Ovary (tissue), 9 donors: ENCODE results near the gene USH2A. TPM values are rescaled to one million over a fixed set of nuclear protein-coding genes. Genes with fewer than 3 reads are reported as not detected.

ENCODE experiments used
- DNase-seq, 5 donors: peaks; one replicate each; pipeline ENCODE4 v3.0.0-alpha.2; 2019 to 2020
- H3K27ac ChIP-seq, 2 donors: fragments of 200-600 bp; one replicate each; pipeline versions ENCODE4 v1.5.1 to v1.8.0; 2019 to 2022
- H3K27me3 ChIP-seq: fragments of 200-600 bp; one replicate; pipeline ENCODE4 v1.8.0; 2022
- H3K36me3 ChIP-seq: fragments of 200-600 bp; sonication (generic); one replicate; pipeline ENCODE4 v1.5.1; 2019
- H3K4me1 ChIP-seq: one replicate; pipeline ENCODE4 v1.8.1; 2013; ENCODE audit warnings: mild to moderate bottlenecking, moderate library complexity; ENCODE audit not compliant: insufficient read depth
- H3K4me3 ChIP-seq: fragments of 200-600 bp; sonication (generic); one replicate; pipeline ENCODE4 v1.5.1; 2017
- H3K9me3 ChIP-seq, 2 donors: fragments of 200-600 bp in 1 of 2; sonication (generic) in 1 of 2; one replicate each; pipeline versions ENCODE4 v1.5.1 to v1.8.1; 2013 to 2019; ENCODE audit warnings: mild to moderate bottlenecking in 1 of 2, moderate library complexity in 1 of 2
- CTCF ChIP-seq, 3 donors: fragments of 450-650 bp in 2 of 3; fragments of 200-600 bp in 1 of 3; IDR thresholded peaks; one replicate each; pipeline versions ENCODE4 v1.5.1 to v1.8.0; 2016 to 2022; ENCODE audit warnings: antibody characterized with exemption in 3 of 3, mild to moderate bottlenecking in 1 of 3
- EP300 ChIP-seq: sonication (generic); formaldehyde crosslinking; IDR thresholded peaks from one replicate; pipeline ENCODE4 v1.6.1; 2017; ENCODE audit warnings: antibody characterized with exemption
- POLR2A ChIP-seq: fragments of 450-650 bp; IDR thresholded peaks from one replicate; pipeline ENCODE4 v1.6.1; 2017; ENCODE audit warnings: antibody characterized with exemption, mild to moderate bottlenecking, moderate library complexity
- WGBS, 3 donors: extraction: QIAGEN DNeasy Blood & Tissue Kit in 1 of 3; methylation state at CpG; one replicate each; pipeline versions ENCODE4 v1.1.5 to v1.1.7; 2013 to 2017; 5-methylcytosine and 5-hydroxymethylcytosine counted together
- intact Hi-C, 4 donors: fragments of 100-400 bp; cut with DNase I; formaldehyde crosslinking; loops; one replicate each; pipeline versions ENCODE4 v1.11.0 to v1.15.1; 2022 to 2023
- polyA plus RNA-seq, 2 donors: library from polyadenylated mRNA; stranded (reverse); fragments of 200-250 nt in 1 of 2; fragments of 350-450 nt in 1 of 2; fragmentation: Illumina TruSeq in 1 of 2; extraction: RNeasy Lipid Tissue Mini Kit (QIAGEN cat#74804) in 1 of 2; gene quantifications; one replicate each; pipeline ENCODE4 v1.2.3, GENCODE V29; 2013 to 2014
- total RNA-seq, 7 donors: library from RNA; depleted of rRNA in 2 of 7; stranded (reverse); fragments of >200 nt in 2 of 7; fragmentation: NEBNext Ultra II Directional in 3 of 7; extraction: Animal tissue kit (Norgen Biotek cat#: 25700) in 3 of 7; gene quantifications; one replicate each; pipeline versions ENCODE4 v1.1.0 to v1.2.4, GENCODE V29; 2016 to 2023
- donor health status: DM: no; HTN: no; CAD: no; lungs with moderate emphysema.
- donor health status: DM: no; HTN: no; CAD: no.
- donor health status: Bipolar disorder and iron deficiency.
- donor health status: DM: yes; HTN: yes; CAD: no.
- donor health status: DM: no; HTN: no; CAD: no.
- donor health status: DM: yes; HTN: yes; CAD: no.

The USH2A gene
- total and polyA plus RNA-seq, 9 donors = 0.01 to 0.11 TPM; not detected in 7

- TF ChIP-seq POLR2A (no peak), CTCF (IDR thresholded peaks at IDR 0.05) (no peak), EP300 (no peak)
- 29 to 37% (median 35%) methylated on average over 4 of the region's 4 CpGs for whole genome bisulfite sequencing, 3 donors
These were observed 240.2 kb downstream of the USH2A start for GRCh38 chr1:216183007-216183406.

GRCh38 chr1:216181590-216181989, 241.7 kb downstream of the USH2A start:
- intact Hi-C loops = no loop called here
- Histone ChIP-seq H3K27ac (no peak overlapping the region), H3K36me3 (no peaks in the 10 kb centered on the region), H3K4me1 (no peaks in the 10 kb centered on the region), H3K27me3 (no peaks in the 10 kb centered on the region), H3K4me3 (no peak overlapping the region), H3K9me3 (no peaks in the 10 kb centered on the region)
- DNase-seq = no peak
- TF ChIP-seq POLR2A = no peak
- no peak for TF ChIP-seq EP300
- TF ChIP-seq CTCF (IDR thresholded peaks at IDR 0.05) = no peak
- WGBS, 3 donors = 87 to 88% (median 88%) methylated on average over 3 of the region's 3 CpGs

More at GRCh38 chr1:216183007-216183406, 240.2 kb downstream of the USH2A start:
- H3K27me3 ChIP-seq = no peaks in the 10 kb centered on the region
- H3K9me3 ChIP-seq = no peaks in the 10 kb centered on the region
- no peaks in the 10 kb centered on the region for H3K4me1 ChIP-seq
- intact Hi-C loops = no loop called here
- no peak overlapping the region for H3K4me3 ChIP-seq
- H3K36me3 ChIP-seq = no peaks in the 10 kb centered on the region
- DNase-seq = no peak
- no peak overlapping the region for H3K27ac ChIP-seq

GRCh38 chr1:216178281-216178680, 245.0 kb downstream of the USH2A start:
- H3K9me3 ChIP-seq = no peaks in the 10 kb centered on the region
- H3K36me3 ChIP-seq = no peaks in the 10 kb centered on the region
- no peak for DNase-seq
- no peaks in the 10 kb centered on the region for H3K4me1 ChIP-seq
- H3K27ac ChIP-seq = no peak overlapping the region
- H3K27me3 ChIP-seq = no peaks in the 10 kb centered on the region
- intact Hi-C loops = no loop called here
- TF ChIP-seq POLR2A (no peak), CTCF (IDR thresholded peaks at IDR 0.05) (no peak), EP300 (no peak)
- no peak overlapping the region for H3K4me3 ChIP-seq

GRCh38 chr1:216176970-216177369, 246.3 kb downstream of the USH2A start:
- TF ChIP-seq EP300 (no peak), POLR2A (no peak), CTCF (IDR thresholded peaks at IDR 0.05) (no peak)
- DNase-seq = no peak
- H3K9me3 ChIP-seq = no peaks in the 10 kb centered on the region
- H3K36me3 ChIP-seq = no peaks in the 10 kb centered on the region
- 76 to 92% (median 77%) methylated on average over 1 of the region's 1 CpG for WGBS, 3 donors
- intact Hi-C loops = no loop called here
- no peaks in the 10 kb centered on the region for H3K27me3 ChIP-seq
- H3K4me3 ChIP-seq = no peak overlapping the region
- H3K4me1 ChIP-seq = no peaks in the 10 kb centered on the region
- no peak overlapping the region for H3K27ac ChIP-seq

GRCh38 chr1:216175714-216176113, 247.5 kb downstream of the USH2A start:
- DNase-seq = no peak
- H3K27ac ChIP-seq = no peak overlapping the region
- no peaks in the 10 kb centered on the region for H3K4me1 ChIP-seq
- no peaks in the 10 kb centered on the region for H3K9me3 ChIP-seq
- intact Hi-C loops = no loop called here
- no peaks in the 10 kb centered on the region for H3K36me3 ChIP-seq
- no peaks in the 10 kb centered on the region for H3K27me3 ChIP-seq
- TF ChIP-seq EP300 (no peak), CTCF (IDR thresholded peaks at IDR 0.05) (no peak)
- no peak overlapping the region for H3K4me3 ChIP-seq
- WGBS, 3 donors = 66 to 77% (median 73%) methylated on average over 6 of the region's 6 CpGs
